ENCODE results near the gene POLL. TPM values are rescaled to one million over a fixed set of nuclear protein-coding genes. Genes with fewer than 3 reads are reported as not detected.
"Not testable (repeated sequence)": the region's sequence is repeated elsewhere in the genome, so short reads cannot be mapped to it uniquely, and the experiment has no call there.

POLL gene
- total RNA-seq, result 8.3 TPM

DNA sequence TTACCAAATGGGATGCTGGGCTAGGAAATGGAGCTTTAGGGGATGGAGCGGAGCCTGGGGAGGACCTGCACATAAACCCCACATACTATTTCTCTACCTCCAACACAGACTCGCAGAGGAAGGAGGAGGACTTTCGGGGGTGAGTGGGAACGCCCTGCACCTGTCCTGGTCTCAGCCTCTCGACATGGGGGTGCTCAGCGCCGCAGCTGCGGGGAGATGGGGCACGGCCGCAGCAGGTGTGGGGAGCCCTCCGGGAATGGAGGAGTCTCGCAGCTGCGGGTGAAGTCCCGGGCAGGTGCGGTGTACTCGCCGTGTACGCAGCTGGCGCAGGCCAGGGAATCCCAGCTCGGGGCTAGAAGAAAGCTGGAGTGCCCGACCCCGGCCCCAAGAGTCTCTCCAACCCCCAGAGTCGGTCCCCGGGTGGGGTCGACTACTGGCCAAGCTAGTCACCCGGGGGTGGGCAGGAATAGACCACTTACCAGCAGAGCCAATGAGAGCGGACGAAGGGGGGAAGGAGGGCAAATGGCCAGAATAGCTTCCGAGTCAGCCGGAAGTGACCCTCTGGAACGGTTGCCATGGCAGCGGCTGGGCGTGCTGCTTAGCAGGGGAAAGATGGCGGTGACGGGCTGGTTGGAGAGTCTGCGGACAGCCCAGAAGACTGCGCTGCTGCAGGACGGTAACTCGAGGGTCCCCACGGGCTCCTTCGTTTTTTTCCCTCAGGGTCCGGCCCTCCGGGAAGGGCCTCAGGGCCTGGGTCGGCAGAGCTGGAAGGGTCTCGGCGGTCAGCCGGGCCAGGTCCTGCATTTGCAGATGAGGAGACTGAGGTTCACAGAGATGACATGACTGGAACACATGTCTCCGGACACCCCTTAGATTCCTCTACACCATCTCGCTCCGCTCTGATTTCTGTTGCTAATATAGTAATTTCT is at the start of gene POLL, which contains the start of gene DPCD:
Gene POLL, minus strand, starts transcription at position 533 of the 929 bp plus-strand sequence. CDS start 897 bp downstream, outside the sequence.
Gene DPCD, plus strand, starts transcription at position 597 of the 929 bp plus-strand sequence. Its CDS starts 16 bp downstream, at position 613.
- DNase-seq, result peak; percentile 91

DNA sequence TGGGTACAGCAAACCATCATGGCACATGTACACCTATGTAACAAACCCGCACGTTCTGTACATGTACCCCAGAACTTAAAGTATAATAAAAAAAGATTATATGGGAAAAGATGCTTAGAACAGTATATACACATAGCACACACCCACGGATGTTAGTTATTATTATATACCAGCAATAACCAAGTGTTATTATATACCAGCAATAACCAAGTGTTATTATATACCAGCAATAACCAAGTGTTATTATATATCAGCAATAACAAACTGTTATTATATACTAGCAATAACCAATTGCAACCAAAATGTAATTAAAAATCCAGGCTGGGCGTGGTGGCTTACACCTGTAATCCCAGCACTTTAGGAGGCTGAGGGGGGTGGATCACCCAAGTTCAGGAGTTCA is 45.5 kb upstream of the POLL start:
- not testable (repeated sequence) for DNase-seq

DNA sequence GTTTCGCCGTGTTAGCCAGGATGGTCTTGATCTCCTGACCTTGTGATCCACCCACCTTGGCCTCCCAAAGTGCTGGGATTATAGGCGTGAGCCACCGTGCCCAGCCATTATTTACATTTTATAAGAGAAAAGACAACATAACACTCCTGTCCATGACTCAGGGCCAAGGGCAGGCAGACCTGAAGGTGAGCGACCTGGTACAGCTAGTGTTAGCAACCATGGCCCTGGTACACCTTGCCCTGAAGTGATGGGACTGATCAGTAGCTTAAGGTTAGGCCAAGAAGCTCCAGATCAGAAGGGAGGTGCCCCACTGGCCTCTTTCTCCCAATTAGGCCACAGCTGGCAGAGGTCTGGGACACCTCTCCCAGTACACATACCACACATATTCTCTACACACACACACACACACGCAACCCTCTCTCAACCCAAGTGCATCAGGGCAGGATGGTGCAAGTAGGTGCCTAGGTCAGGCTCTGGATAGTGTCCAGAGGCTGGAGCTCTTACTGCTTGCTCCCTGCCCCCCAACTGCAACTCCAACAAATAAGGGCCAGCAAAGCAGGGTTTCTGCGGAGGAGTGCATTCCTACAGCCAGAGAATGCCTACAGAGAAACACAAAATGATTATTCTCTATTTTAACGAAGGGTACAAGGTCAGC is 43.9 kb upstream of the POLL start:
- no peak for DNase-seq

DNA sequence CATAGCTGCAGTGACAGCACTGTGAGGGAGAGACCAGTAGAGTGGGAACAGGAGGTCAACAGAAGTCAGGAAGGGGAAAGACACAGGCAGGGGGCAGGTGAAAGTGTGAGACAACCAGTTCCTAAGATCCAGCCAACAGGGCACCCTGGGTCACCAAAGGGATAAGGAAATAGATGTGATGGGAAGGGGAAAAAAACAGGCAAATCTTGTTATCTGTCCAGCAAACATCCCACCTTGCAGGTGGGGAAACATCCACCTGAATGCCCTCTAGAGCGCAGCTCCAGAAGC is 42.5 kb upstream of the POLL start:
- no peak for DNase-seq

DNA sequence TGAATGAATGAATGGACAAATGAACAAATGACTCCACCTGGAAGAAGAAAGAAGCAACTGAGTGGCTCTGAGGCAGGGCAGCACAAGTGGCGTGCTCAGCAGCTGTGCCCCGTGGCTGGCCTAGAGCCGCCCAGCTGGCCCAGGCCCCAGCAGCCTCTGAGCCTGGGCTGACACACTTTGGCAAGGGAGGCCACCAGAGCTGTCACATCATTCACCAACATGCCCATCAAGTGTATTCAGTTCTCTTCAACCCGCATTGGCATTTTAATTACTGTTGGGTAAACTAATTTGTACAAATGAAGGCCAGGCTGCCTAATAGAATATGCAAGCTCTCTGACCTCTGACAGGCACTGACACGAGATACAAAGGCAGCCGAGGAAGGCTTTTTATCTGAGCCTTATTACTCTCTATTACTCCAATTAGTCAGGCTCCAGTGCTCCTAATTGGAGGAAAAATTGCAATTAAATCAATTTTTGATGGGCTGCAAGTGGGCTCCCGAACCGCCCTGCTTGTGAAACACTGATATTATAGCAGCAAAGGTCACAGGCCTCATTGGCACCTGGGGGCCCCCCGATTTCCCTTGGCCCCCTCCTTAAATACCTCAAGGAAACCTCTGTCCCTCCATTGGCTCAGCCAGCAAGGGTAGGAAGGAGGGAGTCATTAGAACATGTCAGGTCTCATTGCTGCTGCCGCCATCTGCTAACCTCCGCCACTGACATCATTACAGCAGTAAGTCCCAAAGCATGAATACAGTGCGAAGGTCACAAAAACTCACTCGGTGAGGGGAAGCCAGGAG is 42.0 kb upstream of the POLL start:
- DNase-seq, result no peak

DNA sequence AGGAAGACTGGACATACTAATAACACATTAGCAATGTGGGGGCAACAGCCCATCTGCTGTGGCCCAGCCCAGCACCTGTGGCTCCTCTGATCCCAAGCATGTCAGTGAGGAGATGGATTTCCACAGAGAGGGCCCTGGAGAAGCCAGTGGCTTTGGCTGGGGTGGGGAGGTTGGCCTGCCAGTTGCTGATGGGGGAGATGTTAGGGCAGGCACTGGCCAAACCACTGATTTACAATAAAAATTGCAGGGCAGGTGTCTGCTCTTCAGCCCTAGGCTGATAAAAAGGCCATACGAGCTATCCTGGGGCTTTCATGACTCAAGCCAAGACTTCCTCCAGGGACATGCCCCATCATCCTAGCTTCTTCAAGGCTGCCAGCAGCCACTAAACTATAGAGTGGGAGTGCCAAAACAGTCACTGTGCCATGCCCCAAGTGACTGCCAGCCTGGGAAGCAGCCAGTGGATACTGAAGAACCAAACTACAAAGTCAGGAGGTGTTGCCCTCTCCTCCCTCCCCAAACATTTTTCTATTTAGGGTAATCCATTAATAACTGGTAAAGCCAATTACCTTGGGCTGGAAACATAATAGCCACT is 37.9 kb upstream of the POLL start:
- no peak for DNase-seq

GRCh38 chr10:101624526-101625102 is 36.6 kb upstream of the POLL start:
- no peak for DNase-seq

GRCh38 chr10:101623528-101623927 is 35.5 kb upstream of the POLL start:
- DNase-seq, result no peak

- no peak for DNase-seq
Measured at GRCh38 chr10:101619983-101620382, 31.9 kb upstream of the POLL start.

GRCh38 chr10:101618871-101619270 is 30.8 kb upstream of the POLL start:
- no peak for DNase-seq

- no peak for DNase-seq
Measured at GRCh38 chr10:101617824-101618568, 29.9 kb upstream of the POLL start.

- no peak for DNase-seq
Measured at GRCh38 chr10:101617102-101617823, 29.2 kb upstream of the POLL start.

GRCh38 chr10:101616415-101617101 is 28.5 kb upstream of the POLL start:
- no peak for DNase-seq

GRCh38 chr10:101615525-101616116 is 27.6 kb upstream of the POLL start:
- no peak for DNase-seq

GRCh38 chr10:101614663-101615524 is 26.8 kb upstream of the POLL start:
- DNase-seq, result no peak

DNA sequence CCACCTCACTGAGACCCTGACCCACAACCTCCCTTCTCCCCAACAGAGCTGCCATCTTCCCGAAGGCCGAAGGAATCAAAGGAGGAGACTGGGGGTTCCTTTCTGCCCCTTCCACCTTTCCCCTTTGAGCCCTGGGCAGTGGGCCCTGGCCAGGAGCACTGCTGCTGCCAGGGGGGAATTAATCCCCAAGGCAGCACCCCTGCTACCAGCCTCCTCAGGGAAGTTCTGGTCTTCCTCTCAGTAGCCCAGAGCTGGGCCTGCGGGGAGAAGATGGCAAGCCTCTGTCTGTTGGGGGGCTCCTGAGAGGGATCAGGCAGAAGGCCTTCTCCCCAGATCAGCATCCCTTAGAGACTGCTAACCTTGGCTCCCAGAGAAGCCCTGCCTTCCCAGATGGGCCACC is 25.6 kb upstream of the POLL start:
- DNase-seq, result no peak

GRCh38 chr10:101612872-101613271 is 24.8 kb upstream of the POLL start:
- no peak for DNase-seq

- no peak for DNase-seq
Measured at GRCh38 chr10:101612086-101612485, 24.0 kb upstream of the POLL start.

Measured in occipital lobe (tissue), 2 donors.